ENCODE measurements around the gene TRMT2A.

- TF ChIP-seq CTCF (IDR thresholded peaks at IDR 0.05 in 4 of 5, conservative IDR thresholded peaks at IDR 0.05 in 1 of 5), result no peak
- TF ChIP-seq POLR2A (IDR thresholded peaks at IDR 0.05), result no peak
Observed at GRCh38 chr22:20087319-20088262, 29.4 kb downstream of the TRMT2A start.
